Right atrium auricular region (tissue), 2 donors: Measurements from ENCODE around the gene LRMDA. TPM values are rescaled to one million over a fixed set of nuclear protein-coding genes. Genes with fewer than 3 reads are reported as not detected.

Experiments
- DNase-seq: peaks from one replicate; pipeline ENCODE4 v3.0.0-alpha.2; 2019; ENCODE audit warnings: low spot score
- H3K27ac ChIP-seq, 2 donors: fragments of 200-600 bp; sonication (generic); 1 replicate in 1 of 2; 2 replicates in 1 of 2; pipeline ENCODE4 v1.5.1; 2016 to 2019
- H3K27me3 ChIP-seq, 2 donors: fragments of 200-600 bp; sonication (generic); one replicate each; pipeline versions ENCODE4 v1.5.1 to v1.6.0; 2017 to 2019
- H3K36me3 ChIP-seq: fragments of 200-600 bp; sonication (generic); one replicate; pipeline ENCODE4 v1.5.1; 2016
- H3K4me1 ChIP-seq, 2 donors: fragments of 200-600 bp; sonication (generic); one replicate each; pipeline versions ENCODE4 v1.5.1 to v1.6.0; 2017 to 2019
- H3K4me3 ChIP-seq, 2 donors: fragments of 200-600 bp; sonication (generic); 1 replicate in 1 of 2; 2 replicates in 1 of 2; pipeline ENCODE4 v1.5.1; 2017 to 2019; ENCODE audit warnings: mild to moderate bottlenecking in 1 of 2, moderate library complexity in 1 of 2
- H3K9me3 ChIP-seq, 2 donors: fragments of 200-600 bp; sonication (generic); one replicate each; pipeline ENCODE4 v1.5.1; 2019
- total RNA-seq, 2 donors: library from RNA; depleted of rRNA; stranded (reverse); fragments of >200 nt; gene quantifications; one replicate each; pipeline ENCODE4 v1.1.0, GENCODE V29; 2016
- TF ChIP-seq, protein P1 (sequence below), 2 donors: fragments of 200-600 bp; sonication (generic); IDR thresholded peaks; one replicate each; pipeline ENCODE4 v1.5.1; 2019; ENCODE audit warnings: antibody characterized with exemption in 2 of 2

Gene LRMDA
- total RNA-seq, 2 donors from 2014 or later = 6.1 to 19.1 TPM

DNA sequence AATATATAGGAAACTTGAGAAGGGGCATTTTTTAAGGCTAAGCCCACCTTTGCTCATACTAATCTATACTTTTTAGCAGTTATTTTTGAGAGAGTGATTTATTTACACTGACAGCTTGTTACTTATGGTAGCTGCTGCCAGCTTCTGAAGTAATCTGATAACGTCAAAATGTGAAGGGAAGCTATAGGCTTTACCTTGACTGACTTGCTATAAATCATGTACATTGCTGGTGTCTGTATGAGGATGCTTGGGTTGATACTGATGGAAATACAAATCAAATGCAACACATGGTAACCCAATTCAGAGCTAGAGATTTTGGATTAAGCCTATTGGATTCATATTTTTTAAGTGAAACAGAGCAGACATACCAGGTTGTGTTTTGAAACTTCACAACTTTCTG, 299.4 kb downstream of the LRMDA start:
- TF ChIP-seq, protein P1, sequence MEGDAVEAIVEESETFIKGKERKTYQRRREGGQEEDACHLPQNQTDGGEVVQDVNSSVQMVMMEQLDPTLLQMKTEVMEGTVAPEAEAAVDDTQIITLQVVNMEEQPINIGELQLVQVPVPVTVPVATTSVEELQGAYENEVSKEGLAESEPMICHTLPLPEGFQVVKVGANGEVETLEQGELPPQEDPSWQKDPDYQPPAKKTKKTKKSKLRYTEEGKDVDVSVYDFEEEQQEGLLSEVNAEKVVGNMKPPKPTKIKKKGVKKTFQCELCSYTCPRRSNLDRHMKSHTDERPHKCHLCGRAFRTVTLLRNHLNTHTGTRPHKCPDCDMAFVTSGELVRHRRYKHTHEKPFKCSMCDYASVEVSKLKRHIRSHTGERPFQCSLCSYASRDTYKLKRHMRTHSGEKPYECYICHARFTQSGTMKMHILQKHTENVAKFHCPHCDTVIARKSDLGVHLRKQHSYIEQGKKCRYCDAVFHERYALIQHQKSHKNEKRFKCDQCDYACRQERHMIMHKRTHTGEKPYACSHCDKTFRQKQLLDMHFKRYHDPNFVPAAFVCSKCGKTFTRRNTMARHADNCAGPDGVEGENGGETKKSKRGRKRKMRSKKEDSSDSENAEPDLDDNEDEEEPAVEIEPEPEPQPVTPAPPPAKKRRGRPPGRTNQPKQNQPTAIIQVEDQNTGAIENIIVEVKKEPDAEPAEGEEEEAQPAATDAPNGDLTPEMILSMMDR (IDR thresholded peaks at IDR 0.05) = no peak
- Histone ChIP-seq H3K36me3 (no peaks in the 10 kb centered on the region), H3K4me3 (no peak overlapping the region), H3K4me1 (no peaks in the 10 kb centered on the region), H3K27me3 (no peaks in the 10 kb centered on the region), H3K9me3 (no peaks in the 10 kb centered on the region), H3K27ac (no peak overlapping the region)
- no peak for DNase-seq

DNA sequence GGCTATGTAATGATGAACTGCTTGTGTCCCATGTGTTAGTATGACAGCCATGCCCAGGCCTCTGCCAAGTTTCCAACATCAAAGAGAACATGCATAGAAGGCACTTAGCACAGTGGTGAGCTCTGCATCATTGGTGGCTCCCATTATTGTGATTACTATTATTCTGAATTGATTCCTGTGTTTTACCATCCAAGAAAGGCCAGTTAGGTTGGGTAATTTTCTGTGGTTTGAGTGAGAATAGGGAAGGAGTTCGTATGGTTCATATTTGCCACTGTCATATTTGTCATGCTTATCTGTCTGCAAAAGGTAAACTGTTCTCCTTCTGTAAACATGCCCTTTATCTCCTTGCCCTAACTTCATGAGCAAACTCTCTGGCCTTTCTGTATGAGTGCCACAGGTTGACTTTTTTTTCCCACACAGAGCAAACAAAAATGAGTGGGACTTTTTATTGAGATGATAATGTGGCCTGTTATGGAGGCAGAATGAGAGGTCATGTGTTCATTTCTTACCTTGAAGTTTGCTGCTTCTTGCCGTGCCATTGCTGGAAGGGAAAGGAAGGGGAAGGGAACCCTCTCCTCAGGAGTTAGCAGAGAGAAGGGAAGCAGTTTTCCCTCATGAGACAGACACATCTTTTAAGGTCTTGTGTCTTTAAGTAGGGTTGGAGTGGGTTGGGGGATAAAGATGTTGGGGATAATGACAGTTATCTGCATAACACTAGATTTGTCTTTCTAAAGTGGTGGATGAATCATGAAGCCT, 301.9 kb downstream of the LRMDA start:
- TF ChIP-seq, protein P1 (IDR thresholded peaks at IDR 0.05) = no peak
- no peak overlapping the region for H3K4me3 ChIP-seq

GRCh38 chr10:75736151-75736640, 304.8 kb downstream of the LRMDA start:
- DNase-seq = no peak
- peaks cover 0 to 4% of the 10 kb centered on the region in 2 donors for H3K9me3 ChIP-seq
- TF ChIP-seq, protein P1 (IDR thresholded peaks at IDR 0.05) = no peak
- no peaks in the 10 kb centered on the region for H3K4me1 ChIP-seq
- H3K4me3 ChIP-seq = no peak overlapping the region
- no peak overlapping the region for H3K27ac ChIP-seq
- no peaks in the 10 kb centered on the region for H3K36me3 ChIP-seq
- no peaks in the 10 kb centered on the region for H3K27me3 ChIP-seq

More for the DNA sequence above, 301.9 kb downstream of the LRMDA start:
- Histone ChIP-seq H3K9me3 (no peaks in the 10 kb centered on the region), H3K27me3 (no peaks in the 10 kb centered on the region), H3K4me1 (no peaks in the 10 kb centered on the region), H3K36me3 (no peaks in the 10 kb centered on the region), H3K27ac (no peak overlapping the region)
- no peak for DNase-seq

GRCh38 chr10:75736889-75737579, 305.6 kb downstream of the LRMDA start:
- no peak overlapping the region for H3K4me3 ChIP-seq
- H3K27me3 ChIP-seq = no peaks in the 10 kb centered on the region
- peaks cover 0 to 4% of the 10 kb centered on the region in 2 donors for H3K9me3 ChIP-seq
- H3K27ac ChIP-seq = no peak overlapping the region
- no peaks in the 10 kb centered on the region for H3K4me1 ChIP-seq
- no peaks in the 10 kb centered on the region for H3K36me3 ChIP-seq
- TF ChIP-seq, protein P1 (IDR thresholded peaks at IDR 0.05) = no peak
- no peak for DNase-seq

DNA sequence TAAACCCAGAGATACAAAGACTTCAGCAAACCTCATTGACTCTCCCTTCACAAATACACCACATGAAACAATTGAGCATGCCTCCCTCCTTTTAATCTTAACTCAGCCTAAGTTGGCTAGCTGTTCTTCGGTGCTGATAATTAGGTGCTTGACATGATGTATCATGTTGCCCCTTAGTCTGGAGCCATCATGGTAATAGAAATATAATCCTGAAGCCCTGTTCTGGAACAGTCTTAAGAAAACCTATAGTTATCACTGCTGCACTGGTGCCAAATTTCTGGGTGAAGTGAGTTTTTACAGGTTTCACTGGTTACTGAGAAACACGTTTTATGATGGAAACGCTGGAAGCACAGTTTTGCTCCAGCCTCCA, 306.1 kb downstream of the LRMDA start:
- no peak for DNase-seq
- peaks cover 0 to 4% of the 10 kb centered on the region in 2 donors for H3K9me3 ChIP-seq
- H3K4me3 ChIP-seq = no peak overlapping the region
- no peak overlapping the region for H3K27ac ChIP-seq
- no peaks in the 10 kb centered on the region for H3K36me3 ChIP-seq
- H3K4me1 ChIP-seq = no peaks in the 10 kb centered on the region
- TF ChIP-seq, protein P1 (IDR thresholded peaks at IDR 0.05) = no peak
- no peaks in the 10 kb centered on the region for H3K27me3 ChIP-seq
